Trophoblast cell (in vitro differentiated cells and primary cell): ENCODE results near the gene ARF1.

ENCODE experiments used
- DNase-seq, 2 donors: peaks; one replicate each; pipeline ENCODE4 v3.0.0-alpha.2; 2016
- H2AFZ ChIP-seq: 2 replicates; pipeline ENCODE4 v1.6.1; 2013; ENCODE audit warnings: low read length, moderate library complexity, mild to moderate bottlenecking; ENCODE audit not compliant: insufficient read depth, poor library complexity
- H2AK5ac ChIP-seq: 2 replicates; pipeline ENCODE4 v1.6.1; 2013; ENCODE audit warnings: mild to moderate bottlenecking, low read length
- H2BK120ac ChIP-seq: 2 replicates; pipeline ENCODE4 v1.6.1; 2013; ENCODE audit warnings: low read length, mild to moderate bottlenecking, moderate library complexity; ENCODE audit not compliant: insufficient read depth, poor library complexity
- H2BK12ac ChIP-seq: 2 replicates; pipeline ENCODE4 v1.6.1; 2013; ENCODE audit warnings: mild to moderate bottlenecking, low read length, moderate library complexity
- H2BK5ac ChIP-seq: 2 replicates; pipeline ENCODE4 v1.6.1; 2013; ENCODE audit warnings: low read length, low read depth, moderate library complexity, mild to moderate bottlenecking; ENCODE audit not compliant: poor library complexity
- H3K14ac ChIP-seq: 2 replicates; pipeline ENCODE4 v1.6.1; 2013; ENCODE audit warnings: mild to moderate bottlenecking, low read length
- H3K18ac ChIP-seq: 2 replicates; pipeline ENCODE4 v1.6.1; 2013; ENCODE audit warnings: mild to moderate bottlenecking, low read length
- H3K23ac ChIP-seq: 2 replicates; pipeline ENCODE4 v1.6.1; 2013; ENCODE audit warnings: low read length
- H3K27ac ChIP-seq: 2 replicates; pipeline ENCODE4 v1.5.1; 2013; ENCODE audit warnings: low read depth, mild to moderate bottlenecking, inconsistent platforms, low read length, moderate library complexity
- H3K27me3 ChIP-seq: 2 replicates; pipeline ENCODE4 v1.6.1; 2013; ENCODE audit warnings: inconsistent platforms, mild to moderate bottlenecking, low read length, moderate library complexity; ENCODE audit not compliant: insufficient read depth
- H3K36me3 ChIP-seq, 2 experiments: 1 replicate in 1 of 2; 2 replicates in 1 of 2; pipeline ENCODE4 v1.6.1; 2013; ENCODE audit warnings: low read length in 2 of 2, mild to moderate bottlenecking in 2 of 2, moderate library complexity in 1 of 2; ENCODE audit not compliant: insufficient read depth in 2 of 2, control insufficient read depth in 1 of 2
- H3K4ac ChIP-seq: 2 replicates; pipeline ENCODE4 v1.6.1; 2013; ENCODE audit warnings: low read depth, mild to moderate bottlenecking, low read length, moderate library complexity
- H3K4me1 ChIP-seq, 2 experiments: 1 replicate in 1 of 2; 2 replicates in 1 of 2; pipeline ENCODE4 v1.6.1; 2013; ENCODE audit warnings: low read length in 2 of 2, mild to moderate bottlenecking in 2 of 2, moderate library complexity in 1 of 2; ENCODE audit not compliant: insufficient read depth in 2 of 2, control insufficient read depth in 1 of 2
- H3K4me2 ChIP-seq: 2 replicates; pipeline ENCODE4 v1.6.1; 2013; ENCODE audit warnings: inconsistent platforms, mild to moderate bottlenecking, low read length, moderate library complexity
- H3K4me3 ChIP-seq: 2 replicates; pipeline ENCODE4 v1.5.1; 2013; ENCODE audit warnings: mild to moderate bottlenecking, low read depth, low read length, inconsistent platforms
- H3K79me1 ChIP-seq: one replicate; pipeline ENCODE4 v1.6.1; 2013; ENCODE audit warnings: low read length
- H3K79me2 ChIP-seq: 2 replicates; pipeline ENCODE4 v1.6.1; 2013; ENCODE audit warnings: low read length, mild to moderate bottlenecking; ENCODE audit not compliant: control insufficient read depth, insufficient read depth, poor library complexity
- H3K9ac ChIP-seq: 2 replicates; pipeline ENCODE4 v1.6.1; 2013; ENCODE audit warnings: mild to moderate bottlenecking, low read length
- H3K9me3 ChIP-seq: 2 replicates; pipeline ENCODE4 v1.6.1; 2013; ENCODE audit warnings: low read depth, mild to moderate bottlenecking, control low read depth, inconsistent platforms, low read length; ENCODE audit not compliant: insufficient read depth
- H4K12ac ChIP-seq: 2 replicates; pipeline ENCODE4 v1.6.1; 2013; ENCODE audit warnings: low read depth, mild to moderate bottlenecking, low read length, moderate library complexity
- H4K8ac ChIP-seq: 2 replicates; pipeline ENCODE4 v1.6.1; 2013; ENCODE audit warnings: low read depth, mild to moderate bottlenecking, low read length, moderate library complexity
- H4K91ac ChIP-seq: one replicate; pipeline ENCODE4 v1.6.1; 2013; ENCODE audit warnings: low read depth, mild to moderate bottlenecking, low read length, moderate library complexity
- WGBS: extraction: QIAGEN DNeasy Blood & Tissue Kit; methylation state at CpG from one replicate; pipeline ENCODE4 v1.1.7; 2013; ENCODE audit warnings: missing lambda C conversion rate; ENCODE audit not compliant: insufficient read length, insufficient coverage; ENCODE audit errors: extremely low coverage; 5-methylcytosine and 5-hydroxymethylcytosine counted together

ARF1 gene

DNA sequence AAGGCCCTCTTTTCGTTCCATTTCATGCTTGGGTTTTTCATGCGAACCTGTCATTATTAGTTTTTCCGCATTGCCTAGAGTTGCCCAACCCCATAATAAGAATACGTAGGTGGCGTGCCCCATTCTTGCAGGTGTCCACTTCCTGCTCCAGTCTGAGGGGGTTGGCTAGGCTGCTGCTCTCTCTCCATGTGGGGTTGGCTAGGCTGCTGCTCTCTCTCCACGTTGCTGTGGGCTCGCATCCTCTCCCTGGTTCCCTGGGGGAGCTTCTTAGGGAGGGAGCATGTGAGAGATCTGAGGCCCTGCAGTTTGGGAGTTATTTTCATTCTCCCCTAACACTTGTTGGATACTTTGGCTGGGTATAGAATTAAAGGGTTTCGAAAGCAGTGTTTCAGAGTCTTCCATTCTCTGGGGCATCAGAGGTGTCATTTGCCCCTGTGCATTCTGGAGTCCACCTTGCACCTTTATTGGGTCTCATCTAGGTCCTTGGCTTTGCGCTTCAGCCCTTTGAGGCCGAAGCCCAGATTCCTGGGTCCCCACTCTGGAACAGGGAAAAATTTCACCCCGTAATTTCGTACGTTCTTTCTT is 12.0 kb downstream of the ARF1 start:
- H3K36me3 ChIP-seq, result peaks cover 54 to 62% of the 10 kb centered on the region in 2 experiments
- no peak overlapping the region for H3K18ac ChIP-seq
- no peak overlapping the region for H4K91ac ChIP-seq
- no peak overlapping the region for H4K12ac ChIP-seq
- H2BK5ac ChIP-seq, result no peak overlapping the region
- no peak overlapping the region for H3K4me3 ChIP-seq
- H3K9me3 ChIP-seq, result peaks cover 7% of the 10 kb centered on the region
- no peak for DNase-seq
- WGBS, result no CpG with 5 or more reads among the region's 13 CpGs
- H2AFZ ChIP-seq, result no peak overlapping the region
- no peaks in the 10 kb centered on the region for H3K79me1 ChIP-seq
- H3K14ac ChIP-seq, result no peak overlapping the region
- H3K27me3 ChIP-seq, result no peaks in the 10 kb centered on the region
- no peak overlapping the region for H4K8ac ChIP-seq
- H3K4me1 ChIP-seq, result peaks cover 21 to 22% of the 10 kb centered on the region in 2 experiments
- no peak overlapping the region for H3K9ac ChIP-seq
- H2BK120ac ChIP-seq, result no peak overlapping the region
- no peak overlapping the region for H2AK5ac ChIP-seq
- H3K4me2 ChIP-seq, result no peak overlapping the region
- no peak overlapping the region for H3K23ac ChIP-seq
- H3K4ac ChIP-seq, result peak overlapping the region; percentile 96
- H3K79me2 ChIP-seq, result peaks cover 60% of the 10 kb centered on the region
- no peak overlapping the region for H2BK12ac ChIP-seq
- H3K27ac ChIP-seq, result no peak overlapping the region

DNA sequence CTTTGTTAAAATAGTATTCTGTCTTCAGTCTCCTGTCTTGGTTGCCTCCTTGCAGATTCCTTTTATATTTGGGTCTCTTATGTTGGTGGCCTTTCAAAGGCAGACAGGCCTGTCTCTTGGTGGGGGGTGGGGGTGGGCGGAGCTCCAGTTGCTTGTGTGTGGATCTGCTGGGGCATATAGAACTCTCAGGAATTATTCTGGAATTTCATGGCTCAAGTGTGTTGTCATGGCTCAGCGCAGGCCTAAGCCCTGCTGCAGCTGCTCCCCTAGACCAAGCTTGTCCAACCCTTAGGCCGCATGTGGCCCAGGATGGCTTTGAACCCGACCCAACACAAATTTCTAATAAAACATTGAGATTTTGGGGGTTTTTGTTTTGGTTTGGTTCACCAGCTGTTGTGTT is 12.7 kb downstream of the ARF1 start:
- Histone ChIP-seq H2AFZ (no peak overlapping the region), H2BK12ac (no peak overlapping the region), H4K8ac (no peak overlapping the region), H3K9me3 (peaks cover 7% of the 10 kb centered on the region), H3K27me3 (no peaks in the 10 kb centered on the region), H3K9ac (no peak overlapping the region), H3K36me3 (peaks cover 56 to 63% of the 10 kb centered on the region in 2 experiments), H3K4me2 (no peak overlapping the region), H2AK5ac (no peak overlapping the region), H3K79me2 (peaks cover 54% of the 10 kb centered on the region), H2BK5ac (no peak overlapping the region), H3K79me1 (no peaks in the 10 kb centered on the region), H3K4me3 (no peak overlapping the region), H3K18ac (no peak overlapping the region), H4K91ac (no peak overlapping the region), H4K12ac (no peak overlapping the region), H2BK120ac (no peak overlapping the region), H3K23ac (no peak overlapping the region), H3K4ac (peak overlapping the region; percentile 69), H3K4me1 (peaks cover 15 to 17% of the 10 kb centered on the region in 2 experiments), H3K14ac (no peak overlapping the region), H3K27ac (no peak overlapping the region)
- no peak for DNase-seq
- no CpG with 5 or more reads among the region's 4 CpGs for WGBS

DNA sequence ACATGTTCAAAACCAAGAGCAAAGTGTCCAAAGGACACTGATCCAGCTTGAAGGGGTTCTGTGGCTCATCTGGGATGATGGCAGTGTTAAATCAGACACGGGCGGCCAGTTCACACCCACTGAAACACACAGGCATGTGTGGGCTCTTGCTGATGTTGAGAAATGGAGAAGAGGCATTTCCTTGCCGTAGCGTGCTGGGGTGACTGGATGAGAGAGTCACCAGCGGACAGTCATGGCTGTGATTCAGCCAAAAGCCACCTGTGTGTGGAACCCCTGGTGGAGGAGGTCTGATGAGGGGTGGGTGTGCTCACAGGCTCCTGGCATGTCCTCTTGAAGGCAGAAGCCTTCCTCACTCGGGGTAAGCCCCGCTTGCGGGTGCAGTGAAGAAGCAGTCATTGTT is 13.4 kb downstream of the ARF1 start:
- no CpG with 5 or more reads among the region's 8 CpGs for WGBS
- H2BK120ac ChIP-seq, result no peak overlapping the region
- peaks cover 7% of the 10 kb centered on the region for H3K9me3 ChIP-seq
- no peak overlapping the region for H3K14ac ChIP-seq
- H4K12ac ChIP-seq, result no peak overlapping the region
- peaks cover 13 to 15% of the 10 kb centered on the region in 2 experiments for H3K4me1 ChIP-seq
- no peak overlapping the region for H2AFZ ChIP-seq
- no peak overlapping the region for H3K27ac ChIP-seq
- no peak overlapping the region for H3K18ac ChIP-seq
- no peak overlapping the region for H4K8ac ChIP-seq
- no peak overlapping the region for H2BK12ac ChIP-seq
- no peak overlapping the region for H3K9ac ChIP-seq
- no peaks in the 10 kb centered on the region for H3K27me3 ChIP-seq
- peaks cover 60 to 62% of the 10 kb centered on the region in 2 experiments for H3K36me3 ChIP-seq
- H2AK5ac ChIP-seq, result no peak overlapping the region
- DNase-seq, result no peak
- no peak overlapping the region for H3K4me3 ChIP-seq
- H2BK5ac ChIP-seq, result no peak overlapping the region
- peak overlapping the region; percentile 69 for H3K4ac ChIP-seq
- H3K79me1 ChIP-seq, result no peaks in the 10 kb centered on the region
- peaks cover 46% of the 10 kb centered on the region for H3K79me2 ChIP-seq
- no peak overlapping the region for H3K4me2 ChIP-seq
- no peak overlapping the region for H3K23ac ChIP-seq
- H4K91ac ChIP-seq, result no peak overlapping the region

DNA sequence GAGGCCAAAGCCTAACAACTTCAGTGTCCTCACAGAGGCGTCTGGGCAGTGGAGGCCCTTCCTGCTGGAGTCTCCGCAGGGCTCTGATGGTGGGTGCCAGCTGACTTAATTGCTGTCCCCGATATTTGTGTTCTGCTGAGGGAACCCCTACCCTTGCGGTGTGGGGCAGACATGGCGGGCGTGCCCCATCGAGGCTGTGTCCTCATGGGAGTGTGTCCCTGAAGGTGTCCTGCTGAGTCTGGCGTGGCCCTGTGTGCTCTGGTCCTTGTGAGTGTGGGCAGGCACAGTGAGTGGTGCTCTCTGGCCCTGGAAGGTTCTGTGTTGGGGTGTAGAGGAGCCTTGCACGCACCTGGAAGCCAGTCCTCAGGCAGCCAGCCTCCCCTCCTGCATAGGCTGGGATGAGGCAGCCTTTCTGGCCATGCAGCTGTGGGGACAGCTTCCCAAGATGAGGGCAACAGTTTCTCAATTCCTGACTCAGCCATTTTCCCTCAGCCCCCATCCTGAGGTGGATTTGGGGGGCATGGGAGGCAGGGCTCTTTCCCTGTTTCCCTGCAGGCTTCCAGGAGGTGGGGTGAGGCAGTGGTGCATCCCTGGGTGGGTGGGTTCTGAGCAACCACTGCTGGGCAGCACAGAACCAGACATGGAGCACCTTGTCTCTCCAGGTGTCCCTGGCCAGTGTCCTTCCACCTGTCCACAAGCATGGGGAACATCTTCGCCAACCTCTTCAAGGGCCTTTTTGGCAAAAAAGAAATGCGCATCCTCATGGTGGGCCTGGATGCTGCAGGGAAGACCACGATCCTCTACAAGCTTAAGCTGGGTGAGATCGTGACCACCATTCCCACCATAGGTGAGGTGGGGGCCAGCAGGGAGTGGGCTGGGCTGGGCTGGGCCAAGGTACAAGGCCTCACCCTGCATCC is 14.2 kb downstream of the ARF1 start:
- no peaks in the 10 kb centered on the region for H3K79me1 ChIP-seq
- DNase-seq, result no peak

More for the DNA sequence above, 14.2 kb downstream of the ARF1 start:
- Histone ChIP-seq H3K4me1 (peaks cover 13 to 14% of the 10 kb centered on the region in 2 experiments), H4K8ac (no peak overlapping the region), H2BK12ac (no peak overlapping the region), H3K4me3 (no peak overlapping the region), H2BK5ac (no peak overlapping the region), H3K36me3 (peaks cover 59 to 62% of the 10 kb centered on the region in 2 experiments), H3K27ac (no peak overlapping the region), H3K9me3 (peaks cover 9% of the 10 kb centered on the region), H2BK120ac (no peak overlapping the region), H2AFZ (no peak overlapping the region), H3K4me2 (no peak overlapping the region), H3K27me3 (no peaks in the 10 kb centered on the region), H3K4ac (peak overlapping the region; percentile 69), H3K9ac (no peak overlapping the region), H3K79me2 (peaks cover 40% of the 10 kb centered on the region), H4K12ac (no peak overlapping the region), H3K23ac (no peak overlapping the region), H4K91ac (no peak overlapping the region), H3K18ac (no peak overlapping the region), H3K14ac (no peak overlapping the region), H2AK5ac (no peak overlapping the region)
- WGBS, result no CpG with 5 or more reads among the region's 13 CpGs
